ENCODE results near the gene TNFRSF18. TPM values are rescaled to one million over a fixed set of nuclear protein-coding genes. Genes with fewer than 3 reads are reported as not detected.

Gene TNFRSF18
- polyA plus RNA-seq, 2 of the 4 experiments (the other 2 are of a cell fraction): not detected

DNA sequence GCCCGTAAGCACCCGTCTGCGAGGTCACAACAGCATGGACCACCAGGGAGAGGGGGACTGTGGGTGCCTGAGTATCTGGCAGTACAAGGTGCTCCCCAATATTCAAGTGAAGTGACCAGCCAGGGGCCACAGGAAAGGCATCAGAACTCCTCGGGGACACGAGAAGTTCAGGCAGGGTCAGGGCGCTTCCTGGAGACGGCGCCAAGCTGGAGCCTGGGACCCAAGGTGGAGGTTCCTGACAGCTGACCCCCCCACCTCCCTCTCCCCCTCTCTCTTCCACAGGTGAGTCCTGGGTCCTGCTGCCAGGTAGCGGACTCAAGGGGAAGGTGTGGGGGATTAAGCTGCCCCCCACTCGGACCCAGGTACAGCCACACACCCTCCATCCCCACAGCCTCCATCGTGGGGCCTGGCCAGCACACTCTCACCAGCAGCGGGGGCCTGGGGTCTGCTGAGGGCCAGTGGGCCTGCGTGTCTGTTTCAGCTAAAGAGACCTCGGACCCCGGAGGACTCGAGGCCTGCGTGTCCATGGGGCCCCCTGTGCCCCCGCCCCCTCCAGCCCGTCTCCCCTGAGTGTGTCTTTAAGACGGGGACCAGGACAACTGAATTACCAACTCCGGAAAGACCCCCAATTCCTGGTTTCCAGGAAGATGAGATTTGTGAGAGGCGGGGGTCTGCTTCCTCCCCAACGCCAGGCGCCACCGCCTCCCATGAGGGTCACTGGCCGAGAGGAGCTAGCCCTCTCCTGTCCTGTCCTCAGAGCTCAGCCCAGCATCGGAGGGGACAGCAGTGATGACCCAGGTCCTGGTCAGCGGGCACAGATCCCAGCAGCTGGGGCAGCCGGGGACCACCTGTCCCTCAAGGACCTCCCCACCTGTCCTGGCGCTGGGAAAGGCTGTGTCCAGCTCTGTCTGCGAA is 6.2 kb downstream of the TNFRSF18 start (continued):
- TF ChIP-seq CHD4 (IDR thresholded peaks at IDR 0.05; ENCODE audit: borderline replicate concordance) (no peak), FOXS1 (CRISPR knock-in tag; IDR thresholded peaks at IDR 0.05) (no peak)

DNA sequence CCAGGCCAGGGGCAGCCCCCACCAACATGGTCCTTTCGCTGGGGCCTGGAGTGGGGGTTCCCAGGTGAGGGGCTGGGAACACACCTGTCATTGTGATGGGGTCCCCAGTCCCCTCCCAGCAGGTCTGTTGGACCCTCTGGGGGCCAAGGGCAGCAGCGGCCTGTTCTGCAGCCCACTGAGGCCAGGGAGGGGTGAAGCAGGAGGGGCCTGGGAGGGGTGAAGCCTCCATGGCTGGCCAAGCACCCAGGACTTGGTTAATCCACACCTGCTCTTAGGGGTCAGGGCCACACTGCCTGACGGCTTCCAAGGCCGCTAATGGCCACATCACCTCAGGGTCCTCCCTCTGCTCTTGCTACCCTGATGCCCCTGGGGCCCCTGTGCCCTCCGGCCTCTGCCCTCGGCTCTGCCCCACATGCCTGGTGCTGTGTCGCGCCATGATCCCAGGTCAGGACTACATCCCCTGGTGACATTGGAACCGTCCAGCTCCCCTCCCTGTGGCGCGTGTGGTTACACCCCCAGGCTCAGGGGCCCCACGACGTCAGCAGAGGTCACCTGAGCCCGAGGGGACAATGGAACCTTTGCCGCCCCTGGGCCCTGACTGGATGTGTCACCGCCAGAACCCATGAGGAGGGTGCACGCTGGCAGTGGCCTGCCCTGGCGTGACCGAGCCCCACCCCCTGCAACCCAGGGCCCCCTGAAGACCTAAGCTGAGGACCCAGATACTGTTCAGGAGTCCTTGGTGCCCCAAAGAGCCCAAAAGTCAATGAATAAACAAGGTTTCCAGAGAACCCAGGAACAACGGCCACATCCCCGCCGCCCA is 7.0 kb downstream of the TNFRSF18 start:
- CTCF ChIA-PET: interaction anchor here (1.1 to 1.2 kb wide), 2 partner anchors 11 to 77 kb away, joined by 3 to 9 read pairs; no protein-coding TSS in a partner anchor
- TF ChIP-seq HOXB5 (CRISPR knock-in tag; IDR thresholded peaks at IDR 0.05) (no peak), JUNB (IDR thresholded peaks at IDR 0.05) (no peak), RNF2 (IDR thresholded peaks at IDR 0.05; ENCODE audit: borderline replicate concordance, low read depth) (no peak), FOSL2 (IDR thresholded peaks at IDR 0.05) (no peak), FOSL2 (CRISPR knock-in tag; IDR thresholded peaks at IDR 0.05) (no peak), NR3C1 (IDR thresholded peaks at IDR 0.05) (no peak), NFE2L2 (conservative IDR thresholded peaks at IDR 0.05; ENCODE audit: low read length) (no peak), CBX2 (IDR thresholded peaks at IDR 0.05; ENCODE audit: borderline replicate concordance, low read depth) (no peak), RARB (CRISPR knock-in tag; IDR thresholded peaks at IDR 0.05) (no peak), RFX5 (IDR thresholded peaks at IDR 0.05) (no peak), JUN (IDR thresholded peaks at IDR 0.05) (no peak), MYC (IDR thresholded peaks at IDR 0.05; ENCODE audit: borderline replicate concordance, low read length) (no peak), GATA3 (IDR thresholded peaks at IDR 0.05; ENCODE audit: borderline replicate concordance) (no peak)
- TF ChIP-seq, protein P1, sequence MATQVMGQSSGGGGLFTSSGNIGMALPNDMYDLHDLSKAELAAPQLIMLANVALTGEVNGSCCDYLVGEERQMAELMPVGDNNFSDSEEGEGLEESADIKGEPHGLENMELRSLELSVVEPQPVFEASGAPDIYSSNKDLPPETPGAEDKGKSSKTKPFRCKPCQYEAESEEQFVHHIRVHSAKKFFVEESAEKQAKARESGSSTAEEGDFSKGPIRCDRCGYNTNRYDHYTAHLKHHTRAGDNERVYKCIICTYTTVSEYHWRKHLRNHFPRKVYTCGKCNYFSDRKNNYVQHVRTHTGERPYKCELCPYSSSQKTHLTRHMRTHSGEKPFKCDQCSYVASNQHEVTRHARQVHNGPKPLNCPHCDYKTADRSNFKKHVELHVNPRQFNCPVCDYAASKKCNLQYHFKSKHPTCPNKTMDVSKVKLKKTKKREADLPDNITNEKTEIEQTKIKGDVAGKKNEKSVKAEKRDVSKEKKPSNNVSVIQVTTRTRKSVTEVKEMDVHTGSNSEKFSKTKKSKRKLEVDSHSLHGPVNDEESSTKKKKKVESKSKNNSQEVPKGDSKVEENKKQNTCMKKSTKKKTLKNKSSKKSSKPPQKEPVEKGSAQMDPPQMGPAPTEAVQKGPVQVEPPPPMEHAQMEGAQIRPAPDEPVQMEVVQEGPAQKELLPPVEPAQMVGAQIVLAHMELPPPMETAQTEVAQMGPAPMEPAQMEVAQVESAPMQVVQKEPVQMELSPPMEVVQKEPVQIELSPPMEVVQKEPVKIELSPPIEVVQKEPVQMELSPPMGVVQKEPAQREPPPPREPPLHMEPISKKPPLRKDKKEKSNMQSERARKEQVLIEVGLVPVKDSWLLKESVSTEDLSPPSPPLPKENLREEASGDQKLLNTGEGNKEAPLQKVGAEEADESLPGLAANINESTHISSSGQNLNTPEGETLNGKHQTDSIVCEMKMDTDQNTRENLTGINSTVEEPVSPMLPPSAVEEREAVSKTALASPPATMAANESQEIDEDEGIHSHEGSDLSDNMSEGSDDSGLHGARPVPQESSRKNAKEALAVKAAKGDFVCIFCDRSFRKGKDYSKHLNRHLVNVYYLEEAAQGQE (IDR thresholded peaks at IDR 0.05): no peak
- H3K4me3 ChIP-seq: no peak overlapping the region
- H3K4me2 ChIP-seq: no peak overlapping the region
- POLR2A ChIA-PET: no interaction called here
- FAIRE-seq (no peak), DNase-seq (ENCODE audit: low read depth in 1 of 2, low spot score in 1 of 2) (no peak), ATAC-seq (no peak; a peak in 1 of 6 replicates)
- H3K9me3 ChIP-seq: peaks cover 7% of the 10 kb centered on the region; the same call in 1 of the 3 replicates
- H3K27ac ChIP-seq: no peak overlapping the region
- H3K4me1 ChIP-seq: no peaks in the 10 kb centered on the region; the same call in 2 of the 3 replicates
- 82% methylated on average over 14 of the region's 22 CpGs for WGBS (ENCODE audit: missing lambda C conversion rate)

DNA sequence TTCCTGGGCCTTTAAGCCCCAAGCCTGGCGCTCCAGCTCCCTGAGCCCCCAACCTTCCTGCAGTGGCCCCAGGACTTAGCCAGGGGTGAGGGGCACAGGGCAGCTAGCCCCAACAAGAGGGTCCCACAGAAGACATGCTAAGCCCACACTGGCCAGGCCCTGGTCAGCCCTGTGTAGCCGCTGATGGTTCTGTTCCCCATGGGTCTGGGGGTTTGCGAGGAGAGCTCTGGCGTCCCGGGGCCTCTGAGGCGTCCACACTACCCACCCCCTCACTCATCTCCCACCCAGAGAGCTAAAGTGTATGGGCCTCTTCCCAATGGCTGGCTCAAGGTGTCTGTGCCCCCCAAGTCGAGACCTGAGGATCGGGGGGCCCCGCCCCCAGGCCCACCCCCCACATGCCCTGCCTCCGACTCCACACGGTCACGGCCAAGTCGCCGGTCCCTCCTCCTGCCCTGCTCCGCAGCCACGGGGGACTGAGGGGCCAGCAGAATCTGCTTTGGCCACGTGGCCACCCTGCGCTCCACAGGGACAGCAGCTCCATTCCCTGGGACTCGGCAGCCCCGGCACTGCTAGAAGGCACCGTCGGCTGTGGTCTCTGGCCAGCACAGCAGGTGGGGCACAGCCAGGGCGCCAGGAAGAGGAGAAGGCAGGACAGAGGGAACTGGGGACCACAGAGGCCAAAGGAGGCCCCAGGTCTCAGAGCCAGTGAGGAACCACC is 7.8 kb downstream of the TNFRSF18 start:
- no peak overlapping the region for H3K4me3 ChIP-seq
- H3K27ac ChIP-seq: no peak overlapping the region
- ATAC-seq: peak in 1 of 2 experiments; percentile 23; a peak in 2 of 6 replicates
- H3K4me2 ChIP-seq: no peak overlapping the region
- no peaks in the 10 kb centered on the region; the same call in 2 of the 3 replicates for H3K4me1 ChIP-seq
- ChIA-PET POLR2A (no interaction called here), CTCF (interaction anchor here (0.6 kb wide), 1 partner anchor 10 kb away, joined by 3 read pairs; no protein-coding TSS in a partner anchor)
- FAIRE-seq: no peak
- no peak for DNase-seq (ENCODE audit: low read depth in 1 of 2, low spot score in 1 of 2)
- TF ChIP-seq HOXB13 (CRISPR knock-in tag; IDR thresholded peaks at IDR 0.05; ENCODE audit: low read depth) (no peak), NR3C1 (IDR thresholded peaks at IDR 0.05) (no peak), MAZ (IDR thresholded peaks at IDR 0.05; ENCODE audit: borderline replicate concordance, low read depth, low read length) (no peak), FOSL2 (IDR thresholded peaks at IDR 0.05) (no peak), FOSL2 (CRISPR knock-in tag; IDR thresholded peaks at IDR 0.05) (no peak), CBX8 (IDR thresholded peaks at IDR 0.05) (no peak), EHMT2 (IDR thresholded peaks at IDR 0.05; ENCODE audit: low read depth) (no peak), FOXS1 (CRISPR knock-in tag; IDR thresholded peaks at IDR 0.05) (no peak)
- H3K9me3 ChIP-seq: peaks cover 7% of the 10 kb centered on the region; the same call in 1 of the 3 replicates
- WGBS (ENCODE audit: missing lambda C conversion rate): 53% methylated on average over 5 of the region's 23 CpGs
